NK-92 (cell line): ENCODE measurements around the gene SMPD3.

Source experiments
- DNase-seq: peaks from one replicate; lab custom pipeline; 2025; ENCODE audit not compliant: unreplicated experiment; lab: John Stamatoyannopoulos, UW

SMPD3 gene

GRCh38 chr16:68385371-68385770, 62.9 kb downstream of the SMPD3 start:
- no peak for DNase-seq

GRCh38 chr16:68384288-68385161, 63.8 kb downstream of the SMPD3 start:
- no peak for DNase-seq

- DNase-seq = no peak
These were observed 64.5 kb downstream of the SMPD3 start for GRCh38 chr16:68383858-68384257.

- DNase-seq = no peak
These were observed 66.0 kb downstream of the SMPD3 start for GRCh38 chr16:68382296-68382718.

DNA sequence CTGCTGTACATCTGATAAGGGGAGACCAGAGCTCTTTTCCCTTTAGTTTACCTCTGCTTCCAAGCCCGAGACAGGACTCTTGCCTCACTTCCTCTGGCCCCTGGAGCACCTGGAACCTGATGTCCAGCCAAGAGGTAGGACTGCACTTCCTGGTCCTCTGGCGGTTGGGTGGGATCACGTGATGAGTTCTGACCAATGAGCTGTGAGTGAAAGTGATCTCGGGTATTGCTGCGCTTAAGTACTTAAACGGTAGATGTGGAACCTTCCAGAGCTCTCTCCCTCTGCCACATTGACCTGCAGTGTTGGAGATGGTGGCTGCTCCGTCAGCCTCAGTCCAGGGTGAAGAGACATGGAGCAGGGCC, 67.0 kb downstream of the SMPD3 start:
- DNase-seq = no peak

DNA sequence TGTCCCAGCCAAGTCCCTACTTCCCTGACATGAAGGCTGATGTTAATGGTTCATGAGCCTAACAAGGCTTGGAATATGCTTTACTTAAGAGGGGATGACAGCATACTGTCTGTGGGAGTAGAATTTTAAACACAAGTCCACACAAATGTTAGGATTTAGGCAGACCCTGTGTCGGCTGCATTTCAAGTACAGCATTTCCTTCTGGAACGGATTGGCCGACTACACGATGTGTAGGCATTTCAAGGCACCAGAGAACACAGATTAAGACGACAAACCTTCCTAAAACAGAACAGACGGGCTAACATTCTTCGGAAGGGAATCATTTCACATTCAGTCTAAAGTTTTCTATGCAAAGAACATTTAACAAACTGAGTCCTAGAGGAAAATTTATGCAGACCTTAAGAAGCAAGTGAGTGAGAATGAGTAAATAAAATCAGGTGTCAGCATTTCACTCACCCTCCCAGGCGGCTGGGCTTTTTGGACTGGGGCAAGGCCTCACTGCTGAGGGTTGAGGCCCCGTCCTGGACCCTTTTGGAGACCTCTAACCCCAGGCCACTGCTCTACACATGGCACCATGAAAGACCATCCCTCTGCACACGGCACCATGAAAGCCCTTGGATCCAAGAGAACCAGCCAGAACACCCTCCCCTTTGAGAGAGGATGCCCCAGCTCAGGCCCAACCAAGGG, 67.5 kb downstream of the SMPD3 start:
- DNase-seq = no peak

DNA sequence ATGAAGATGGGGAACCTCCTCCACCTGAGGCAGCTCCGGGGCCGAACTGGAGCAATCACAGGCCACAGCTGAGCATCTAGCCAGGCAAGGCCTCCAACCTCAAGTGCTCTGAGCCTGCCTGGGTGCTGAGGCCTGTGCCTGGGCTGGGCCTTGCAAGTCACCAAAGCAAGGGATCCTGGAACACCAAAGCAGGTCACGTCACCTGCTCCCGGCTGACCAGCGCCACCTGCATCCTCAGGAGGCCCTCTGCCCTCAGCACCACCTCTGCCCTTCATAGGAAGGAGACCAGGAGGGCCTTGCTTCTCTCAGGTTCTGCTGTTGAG, 68.0 kb downstream of the SMPD3 start:
- DNase-seq = no peak

DNA sequence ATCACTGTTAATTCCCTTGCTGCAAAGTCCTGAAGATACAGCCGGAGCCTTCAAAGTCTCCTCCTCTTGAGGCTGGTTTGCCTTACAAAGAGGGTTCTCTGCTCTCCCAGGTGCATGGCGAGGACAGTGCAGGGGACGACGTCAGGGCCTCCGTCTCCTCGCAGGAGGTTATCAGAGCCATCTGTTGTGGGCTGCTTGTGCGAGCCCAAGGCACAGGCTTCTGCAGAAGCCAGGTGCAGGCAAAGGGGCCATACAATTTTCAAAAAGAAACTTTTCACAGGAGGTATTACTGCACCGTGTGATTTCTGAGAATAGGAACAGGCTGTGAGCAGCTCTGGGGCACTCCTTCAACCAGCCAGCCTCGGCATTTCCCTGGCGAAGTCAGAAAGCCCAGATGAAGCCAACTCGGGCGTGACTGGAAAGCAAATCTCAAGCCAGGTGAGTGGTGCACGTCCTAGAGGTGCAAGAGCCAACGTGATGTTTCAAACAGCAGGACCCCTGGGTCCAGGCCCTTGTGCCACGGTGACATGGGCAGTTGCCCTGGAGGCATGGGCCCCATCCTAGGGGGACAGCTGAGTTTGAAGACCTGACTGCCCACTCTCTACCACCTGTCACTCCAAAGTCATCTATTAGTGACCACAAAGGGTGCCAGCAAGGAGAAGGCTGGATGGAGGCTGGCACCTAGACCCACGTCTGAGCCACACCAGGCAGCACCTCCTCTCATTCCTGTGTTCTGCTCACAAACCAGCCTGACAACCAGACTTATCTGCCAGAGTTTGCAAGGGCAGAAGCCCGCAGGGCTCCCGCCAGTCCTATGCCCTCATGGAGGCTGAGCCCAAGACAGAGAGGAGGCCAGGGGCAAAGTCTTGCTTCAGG, 68.6 kb downstream of the SMPD3 start:
- no peak for DNase-seq

- no peak for DNase-seq
These were observed 69.6 kb downstream of the SMPD3 start for GRCh38 chr16:68378436-68379415.

GRCh38 chr16:68377667-68378393, 70.5 kb downstream of the SMPD3 start:
- no peak for DNase-seq

DNA sequence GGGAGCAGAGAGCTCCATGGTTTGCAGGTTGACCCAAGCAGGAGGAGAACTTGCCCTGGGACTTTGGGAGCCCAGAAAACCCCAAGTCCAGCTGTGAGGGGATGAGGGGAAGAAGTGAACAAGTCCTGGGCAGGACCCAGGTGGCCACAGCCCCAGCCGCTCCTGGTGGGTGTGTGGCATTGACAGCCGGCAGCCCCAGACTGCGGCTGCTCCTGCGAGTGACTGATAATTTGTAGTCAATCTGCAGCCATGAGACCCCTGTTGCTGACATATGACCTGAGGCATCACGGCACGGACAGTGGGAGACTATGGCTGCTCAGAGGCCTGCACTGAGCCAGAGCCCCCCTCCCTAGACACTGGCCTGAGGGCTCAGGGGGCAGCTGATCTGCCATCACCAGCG, 71.1 kb downstream of the SMPD3 start:
- no peak for DNase-seq

GRCh38 chr16:68376590-68376989, 71.7 kb downstream of the SMPD3 start:
- DNase-seq = no peak

DNA sequence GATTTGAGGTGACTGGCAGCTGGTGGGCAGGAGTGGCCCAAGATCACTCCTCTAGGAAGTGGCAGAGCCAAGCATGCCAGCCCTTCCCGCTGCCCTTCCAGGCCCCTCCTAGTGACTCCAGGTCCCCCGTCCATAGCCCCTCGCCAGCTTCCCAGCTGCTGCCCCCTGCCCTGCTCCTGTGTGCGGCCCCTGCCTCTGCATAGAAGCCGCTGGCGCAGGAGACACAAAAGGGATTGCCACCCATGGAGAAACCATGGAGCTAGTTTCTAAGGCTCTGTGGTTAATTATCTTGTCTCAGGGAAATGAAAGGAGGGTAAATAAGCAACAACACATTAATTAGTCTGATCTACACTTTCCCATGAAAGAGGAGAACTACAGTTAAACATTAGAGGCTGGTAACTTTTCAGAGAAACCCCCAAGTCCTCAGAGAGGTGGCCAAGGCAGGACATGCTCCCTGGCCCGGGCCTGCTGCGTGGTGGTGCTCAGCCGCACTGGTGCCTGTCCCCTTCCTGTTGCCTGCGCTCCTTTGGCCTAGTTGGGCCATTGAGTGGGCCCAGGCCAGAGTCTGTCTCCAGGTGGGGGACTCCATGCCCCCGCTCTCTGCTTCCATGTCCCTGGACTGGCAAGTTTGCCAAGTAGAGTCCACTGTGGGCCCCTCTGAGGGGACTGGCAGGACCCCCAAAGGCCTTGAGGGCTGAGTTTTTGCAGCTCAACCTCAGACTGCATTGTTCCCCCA, 72.3 kb downstream of the SMPD3 start:
- DNase-seq = no peak

- DNase-seq = no peak
These were observed 73.2 kb downstream of the SMPD3 start for GRCh38 chr16:68374961-68375660.

- DNase-seq = no peak
These were observed 74.0 kb downstream of the SMPD3 start for GRCh38 chr16:68374246-68374805.

DNA sequence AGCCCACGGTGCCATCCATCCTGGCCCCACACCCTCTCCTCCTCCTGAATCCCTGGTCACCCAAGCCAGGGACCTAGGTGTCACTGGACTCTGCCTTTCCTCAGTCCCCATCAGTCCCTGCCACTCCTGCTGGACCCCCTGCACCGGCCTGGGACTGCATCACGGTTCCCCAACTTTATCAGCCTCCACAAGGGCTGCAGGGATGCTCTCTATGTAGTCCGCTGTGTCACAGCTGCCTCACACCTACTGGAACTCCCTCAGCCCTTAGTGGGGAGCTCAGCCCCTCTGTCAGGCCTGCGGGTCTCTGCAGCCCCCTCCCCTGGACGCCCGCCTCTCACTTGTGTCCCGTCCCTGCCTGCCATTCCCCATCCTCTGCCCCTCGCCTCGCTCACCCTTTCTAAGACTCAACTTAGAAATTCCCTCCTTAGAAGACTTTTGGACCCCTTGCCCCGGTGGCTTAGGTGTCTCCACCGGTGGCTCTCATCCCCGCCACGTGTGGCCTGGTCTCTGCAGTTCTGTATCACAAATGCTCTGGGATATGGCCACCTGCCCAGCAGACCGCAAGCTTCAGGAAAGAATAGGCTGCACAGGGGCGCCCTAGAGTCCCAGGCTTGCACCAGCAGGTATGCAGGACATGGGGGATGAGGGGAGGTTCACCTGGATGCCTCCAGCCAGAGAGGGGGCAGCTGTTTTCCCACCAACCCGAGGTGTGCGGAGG, 74.6 kb downstream of the SMPD3 start:
- no peak for DNase-seq

DNA sequence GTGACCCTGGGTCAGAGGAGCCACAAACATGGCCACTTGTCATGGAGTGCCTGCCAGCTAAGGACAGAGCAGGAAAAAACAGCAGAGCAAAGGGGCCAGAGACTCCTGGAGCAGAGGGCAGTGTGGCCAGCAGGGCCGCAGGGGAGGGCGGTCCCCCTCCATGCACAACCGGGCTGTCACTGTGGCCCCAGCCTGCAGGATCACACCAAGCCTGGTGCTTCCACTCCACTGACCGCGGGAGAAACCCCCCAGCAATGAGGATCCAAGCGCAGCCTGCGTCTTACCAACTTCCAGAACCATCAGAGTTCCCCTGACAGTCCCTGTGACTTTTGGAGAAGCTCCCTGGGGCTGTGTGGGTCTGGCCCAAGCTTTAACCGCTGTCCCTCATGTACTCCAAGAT, 75.5 kb downstream of the SMPD3 start:
- DNase-seq = no peak

DNA sequence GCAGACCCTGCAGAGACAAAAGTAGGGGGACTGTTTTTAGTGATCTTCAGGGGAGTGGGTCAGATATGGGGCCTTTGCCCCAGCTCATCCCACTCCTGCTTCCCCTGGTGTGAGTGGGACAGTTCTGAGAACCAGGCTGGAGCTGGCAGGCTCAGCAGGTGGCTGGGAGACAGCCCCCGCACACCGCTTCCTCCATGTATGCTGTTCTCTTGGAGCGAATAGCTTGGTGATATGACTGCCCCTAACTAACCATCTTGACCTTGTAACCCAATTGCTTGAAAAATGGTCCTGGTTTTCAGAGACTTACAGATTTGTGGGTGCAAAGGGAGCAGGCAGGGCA, 76.0 kb downstream of the SMPD3 start:
- DNase-seq = no peak
